ENCODE measurements around the gene SCGB1A1. TPM values are rescaled to one million over a fixed set of nuclear protein-coding genes. Genes with fewer than 3 reads are reported as not detected.
A peak's percentile ranks its signal among the peaks of the same experiment; 100 is the strongest.
"Not testable (repeated sequence)": the region's sequence is repeated elsewhere in the genome, so short reads cannot be mapped to it uniquely, and the experiment has no call there.

The SCGB1A1 gene
- total and polyA plus RNA-seq, 2 donors = 9.5 TPM; not detected in 1

GRCh38 chr11:62438641-62439040, 19.8 kb downstream of the SCGB1A1 start:
- H3K36me3 ChIP-seq (ENCODE audit: insufficient read depth) = no peaks in the 10 kb centered on the region
- 74% methylated on average over 4 of the region's 4 CpGs for WGBS
- H3K4me1 ChIP-seq (ENCODE audit: insufficient read depth) = no peaks in the 10 kb centered on the region
- no peak for DNase-seq (ENCODE audit: extremely low spot score)
- H3K4me3 ChIP-seq (ENCODE audit: low read depth, low read length) = no peak overlapping the region
- H3K27ac ChIP-seq (ENCODE audit: low read depth) = no peak overlapping the region

- Histone ChIP-seq H3K36me3 (ENCODE audit: insufficient read depth) (no peaks in the 10 kb centered on the region), H3K4me3 (ENCODE audit: low read depth, low read length) (no peak overlapping the region), H3K4me1 (ENCODE audit: insufficient read depth) (no peaks in the 10 kb centered on the region), H3K27ac (ENCODE audit: low read depth) (peak overlapping the region; percentile 55)
- no peak for DNase-seq (ENCODE audit: extremely low spot score)
- 39% methylated on average over 23 of the region's 23 CpGs for WGBS
Measured at GRCh38 chr11:62439785-62440602, 21.2 kb downstream of the SCGB1A1 start.

DNA sequence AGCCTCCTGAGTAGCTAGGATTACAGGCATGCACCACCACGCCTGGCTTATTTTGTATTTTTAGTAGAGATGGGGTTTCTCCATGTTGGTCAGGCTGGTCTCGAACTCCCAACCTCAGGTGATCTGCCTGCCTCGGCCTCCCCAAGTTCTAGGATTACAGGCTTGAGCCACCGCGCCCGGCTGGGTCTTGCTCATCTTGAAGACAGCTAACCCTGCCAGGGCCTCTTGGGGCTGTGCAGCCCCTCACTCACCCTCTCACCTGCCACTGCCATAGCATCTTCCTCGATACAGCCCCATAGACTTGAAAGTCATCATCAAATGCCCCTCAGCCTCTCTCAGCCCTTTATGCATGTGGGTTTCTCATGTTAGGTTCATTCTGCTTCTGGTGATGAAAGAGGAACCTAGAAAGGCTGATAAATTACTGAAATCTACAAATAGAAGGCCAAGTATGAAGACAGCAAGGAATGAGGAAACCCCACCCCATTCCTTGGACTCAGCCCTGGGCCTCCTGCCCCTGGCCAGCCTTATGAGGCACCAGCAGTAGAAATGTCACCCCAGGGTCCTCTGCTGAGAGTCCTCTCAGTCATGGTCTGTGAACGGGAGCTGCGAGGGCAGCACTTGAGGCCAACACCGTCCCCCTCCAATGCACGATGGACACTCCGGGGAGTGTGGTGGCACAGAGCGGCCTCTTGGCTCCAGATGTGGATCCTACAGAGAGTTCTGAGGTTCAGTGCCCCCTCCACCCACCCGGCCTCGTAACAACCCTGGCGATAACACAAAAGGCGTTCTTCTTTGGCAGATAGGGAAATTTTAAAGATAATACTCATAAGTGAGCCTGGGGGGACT, 24.8 kb downstream of the SCGB1A1 start:
- Histone ChIP-seq H3K27ac (ENCODE audit: low read depth) (peak overlapping the region; percentile 44), H3K4me3 (ENCODE audit: low read depth, low read length) (no peak overlapping the region), H3K4me1 (ENCODE audit: insufficient read depth) (no peaks in the 10 kb centered on the region), H3K36me3 (ENCODE audit: insufficient read depth) (no peaks in the 10 kb centered on the region)
- no peak for DNase-seq (ENCODE audit: extremely low spot score)
- WGBS = 61% methylated on average over 17 of the region's 17 CpGs

- WGBS = 17% methylated on average over 23 of the region's 23 CpGs
- Histone ChIP-seq H3K36me3 (ENCODE audit: insufficient read depth) (no peaks in the 10 kb centered on the region), H3K4me1 (ENCODE audit: insufficient read depth) (no peaks in the 10 kb centered on the region), H3K27ac (ENCODE audit: low read depth) (peak overlapping the region; percentile 78), H3K4me3 (ENCODE audit: low read depth, low read length) (peak overlapping the region; percentile 31)
- no peak for DNase-seq (ENCODE audit: extremely low spot score)
Measured at GRCh38 chr11:62444236-62444833, 25.5 kb downstream of the SCGB1A1 start.

GRCh38 chr11:62444835-62445234, 26.0 kb downstream of the SCGB1A1 start:
- DNase-seq (ENCODE audit: extremely low spot score) = no peak
- H3K4me1 ChIP-seq (ENCODE audit: insufficient read depth) = no peaks in the 10 kb centered on the region
- no peaks in the 10 kb centered on the region for H3K36me3 ChIP-seq (ENCODE audit: insufficient read depth)
- H3K4me3 ChIP-seq (ENCODE audit: low read depth, low read length) = peak overlapping the region; percentile 31
- WGBS = 17% methylated on average over 9 of the region's 9 CpGs
- peak overlapping the region; percentile 78 for H3K27ac ChIP-seq (ENCODE audit: low read depth)

DNA sequence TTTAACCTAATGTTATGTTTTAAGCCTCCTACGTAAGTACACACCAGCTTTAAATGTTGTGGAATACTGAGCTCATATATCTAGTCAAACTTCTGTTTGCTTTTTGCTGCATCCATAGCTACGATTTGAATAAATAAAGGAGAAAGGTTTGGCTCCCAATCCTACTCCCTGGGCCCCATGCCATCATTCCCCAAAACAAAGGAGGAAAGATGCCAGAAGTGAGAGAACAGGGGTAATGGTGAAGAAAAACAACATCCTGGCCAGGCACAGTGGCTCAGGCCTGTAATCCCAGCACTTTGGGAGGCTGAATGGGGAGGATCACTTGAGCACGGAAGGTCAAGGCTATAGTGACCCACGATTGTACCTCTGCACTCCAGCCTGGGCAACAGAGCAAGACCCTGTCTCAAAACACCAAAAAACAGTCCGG, 26.5 kb downstream of the SCGB1A1 start:
- Histone ChIP-seq H3K4me3 (ENCODE audit: low read depth, low read length) (no peak overlapping the region), H3K4me1 (ENCODE audit: insufficient read depth) (no peaks in the 10 kb centered on the region), H3K36me3 (ENCODE audit: insufficient read depth) (no peaks in the 10 kb centered on the region), H3K27ac (ENCODE audit: low read depth) (no peak overlapping the region)
- 28% methylated on average over 5 of the region's 5 CpGs for WGBS
- peak; percentile 82 for DNase-seq (ENCODE audit: extremely low spot score)

DNA sequence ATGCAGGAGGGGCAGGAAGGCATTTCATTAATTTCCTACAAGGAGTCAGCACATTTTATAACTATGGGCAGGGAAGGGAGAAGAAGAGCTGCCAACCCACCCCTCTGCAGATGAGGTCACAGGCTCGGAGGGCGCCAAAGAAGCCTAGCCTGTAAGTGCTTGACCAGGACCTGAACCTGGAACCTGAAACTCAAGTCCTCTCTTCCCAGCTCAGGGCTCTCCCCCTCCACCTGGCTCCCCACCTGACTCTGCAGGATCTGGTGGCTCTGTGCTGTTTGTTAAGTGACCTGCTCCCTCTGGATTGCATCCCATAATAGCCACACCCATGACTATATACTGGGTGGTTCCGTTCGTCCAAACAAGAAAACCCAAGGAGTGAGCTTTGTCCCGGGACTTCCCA, 27.3 kb downstream of the SCGB1A1 start:
- DNase-seq (ENCODE audit: extremely low spot score) = no peak
- H3K27ac ChIP-seq (ENCODE audit: low read depth) = no peak overlapping the region
- H3K4me1 ChIP-seq (ENCODE audit: insufficient read depth) = no peaks in the 10 kb centered on the region
- H3K4me3 ChIP-seq (ENCODE audit: low read depth, low read length) = no peak overlapping the region
- 55% methylated on average over 5 of the region's 5 CpGs for WGBS
- no peaks in the 10 kb centered on the region for H3K36me3 ChIP-seq (ENCODE audit: insufficient read depth)

DNA sequence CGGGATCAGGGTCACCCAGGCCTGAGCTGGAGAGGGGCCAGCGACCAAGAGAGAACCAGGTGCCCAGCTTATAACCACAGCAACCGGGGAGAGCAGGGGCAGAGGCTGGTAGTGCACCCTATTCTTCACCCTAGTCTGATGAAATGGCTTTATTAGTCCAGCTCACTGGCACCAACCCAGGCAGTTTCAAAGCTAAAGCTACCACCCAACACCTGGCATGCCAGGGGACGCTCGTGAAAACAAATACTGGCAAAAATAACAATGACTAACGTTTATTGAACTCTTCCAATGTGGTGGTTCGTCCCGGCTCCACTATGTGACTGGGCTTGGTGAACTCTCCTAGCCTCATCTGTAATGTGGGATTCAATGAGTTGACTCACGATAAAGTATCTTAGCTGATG, 30.6 kb downstream of the SCGB1A1 start:
- DNase-seq (ENCODE audit: extremely low spot score) = no peak
- Histone ChIP-seq H3K4me3 (ENCODE audit: low read depth, low read length) (no peak overlapping the region), H3K27ac (ENCODE audit: low read depth) (no peak overlapping the region), H3K36me3 (ENCODE audit: insufficient read depth) (no peaks in the 10 kb centered on the region), H3K4me1 (ENCODE audit: insufficient read depth) (no peaks in the 10 kb centered on the region)
- WGBS = 74% methylated on average over 9 of the region's 9 CpGs

- 87% methylated on average over 7 of the region's 7 CpGs for WGBS
- H3K36me3 ChIP-seq (ENCODE audit: insufficient read depth); H3K4me1 ChIP-seq (ENCODE audit: insufficient read depth); DNase-seq (ENCODE audit: extremely low spot score); H3K27ac ChIP-seq (ENCODE audit: low read depth); H3K4me3 ChIP-seq (ENCODE audit: low read depth, low read length): not testable (repeated sequence)
Measured at GRCh38 chr11:62449912-62450311, 31.1 kb downstream of the SCGB1A1 start.

DNA sequence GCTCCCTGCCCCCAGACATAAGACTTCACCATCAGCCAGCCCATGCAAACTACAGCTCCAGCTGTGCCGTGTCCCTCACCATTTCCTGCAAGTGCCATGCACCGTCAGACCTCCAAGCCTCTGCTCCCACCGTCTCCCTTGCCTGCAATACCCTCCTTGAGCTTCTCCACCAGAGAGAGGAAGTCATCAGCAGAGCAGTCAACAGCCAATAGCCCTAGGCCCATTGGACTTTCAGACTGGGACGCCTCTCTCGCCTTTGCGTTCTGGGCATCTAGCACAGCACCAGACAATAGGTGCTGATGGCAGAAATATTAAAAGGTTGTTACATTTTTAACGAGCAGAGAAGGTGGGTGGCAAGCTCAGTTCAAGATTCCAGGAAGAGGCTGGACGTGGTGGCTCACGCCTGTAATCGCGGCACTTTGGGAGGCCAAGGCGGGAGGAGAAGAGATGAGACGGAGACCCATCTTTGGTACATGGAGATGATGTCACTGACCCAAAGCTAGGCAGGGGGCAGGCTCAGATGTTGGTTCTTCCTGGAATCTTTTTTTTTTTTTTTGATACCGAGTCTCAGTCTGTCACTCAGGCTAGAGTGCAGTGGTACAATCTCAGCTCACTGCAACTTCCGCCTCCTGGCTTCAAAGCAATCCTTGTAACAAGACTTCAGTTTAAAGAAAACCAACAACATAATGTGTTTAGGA, 31.9 kb downstream of the SCGB1A1 start:
- H3K36me3 ChIP-seq (ENCODE audit: insufficient read depth) = no peaks in the 10 kb centered on the region
- WGBS = 88% methylated on average over 15 of the region's 15 CpGs
- H3K27ac ChIP-seq (ENCODE audit: low read depth) = no peak overlapping the region
- no peaks in the 10 kb centered on the region for H3K4me1 ChIP-seq (ENCODE audit: insufficient read depth)
- no peak overlapping the region for H3K4me3 ChIP-seq (ENCODE audit: low read depth, low read length)
- DNase-seq (ENCODE audit: extremely low spot score) = no peak

- H3K4me3 ChIP-seq (ENCODE audit: low read depth, low read length) = no peak overlapping the region
- no peak overlapping the region for H3K27ac ChIP-seq (ENCODE audit: low read depth)
- H3K36me3 ChIP-seq (ENCODE audit: insufficient read depth) = no peaks in the 10 kb centered on the region
- WGBS = 48% methylated on average over 8 of the region's 8 CpGs
- DNase-seq (ENCODE audit: extremely low spot score) = no peak
- no peaks in the 10 kb centered on the region for H3K4me1 ChIP-seq (ENCODE audit: insufficient read depth)
Measured at GRCh38 chr11:62451241-62451621, 32.4 kb downstream of the SCGB1A1 start.

DNA sequence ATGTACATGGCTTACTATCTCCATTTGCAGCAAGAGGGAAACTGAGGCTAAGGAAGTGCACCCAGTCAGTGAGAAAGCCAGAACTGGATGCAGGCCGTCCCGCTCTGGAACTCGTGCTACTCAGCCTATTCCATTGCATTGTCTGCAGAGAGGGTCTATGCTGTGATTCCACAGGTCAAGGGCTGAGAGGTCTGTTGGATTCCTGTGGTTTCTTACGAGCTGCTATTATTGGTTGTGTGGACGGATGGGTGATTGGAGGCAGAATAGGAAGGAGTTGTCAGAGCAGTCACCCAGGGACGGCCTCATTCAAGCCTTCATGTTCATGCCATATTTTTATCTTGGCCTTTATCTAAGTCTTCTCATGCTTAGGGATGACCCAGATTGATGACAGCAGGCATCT, 33.4 kb downstream of the SCGB1A1 start:
- no peak overlapping the region for H3K4me3 ChIP-seq (ENCODE audit: low read depth, low read length)
- no peak overlapping the region for H3K27ac ChIP-seq (ENCODE audit: low read depth)
- H3K4me1 ChIP-seq (ENCODE audit: insufficient read depth) = no peaks in the 10 kb centered on the region
- 85% methylated on average over 6 of the region's 6 CpGs for WGBS
- no peaks in the 10 kb centered on the region for H3K36me3 ChIP-seq (ENCODE audit: insufficient read depth)
- DNase-seq (ENCODE audit: extremely low spot score) = no peak

- WGBS = 95% methylated on average over 11 of the region's 11 CpGs
- no peak for DNase-seq (ENCODE audit: extremely low spot score)
- Histone ChIP-seq H3K36me3 (ENCODE audit: insufficient read depth) (no peaks in the 10 kb centered on the region), H3K27ac (ENCODE audit: low read depth) (no peak overlapping the region), H3K4me1 (ENCODE audit: insufficient read depth) (no peaks in the 10 kb centered on the region), H3K4me3 (ENCODE audit: low read depth, low read length) (no peak overlapping the region)
Measured at GRCh38 chr11:62452839-62453468, 34.1 kb downstream of the SCGB1A1 start.

Measured in urinary bladder (tissue), 4 donors.